M059J (cell line): ENCODE results near the gene SYK. TPM values are rescaled to one million over a fixed set of nuclear protein-coding genes. Genes with fewer than 3 reads are reported as not detected.

Source experiments
- DNase-seq: peaks from one replicate; pipeline ENCODE4 v3.0.0-alpha.2; 2012; ENCODE audit warnings: low read depth
- total RNA-seq: library from RNA; depleted of rRNA; stranded (reverse); fragments of >200 nt; shearing (Covaris generic); gene quantifications from 2 replicates; pipeline ENCODE4 v1.2.3, GENCODE V29; 2014; rRNA removed

The SYK gene
- total RNA-seq, 1 experiment from 2014 or later, result not detected

DNA sequence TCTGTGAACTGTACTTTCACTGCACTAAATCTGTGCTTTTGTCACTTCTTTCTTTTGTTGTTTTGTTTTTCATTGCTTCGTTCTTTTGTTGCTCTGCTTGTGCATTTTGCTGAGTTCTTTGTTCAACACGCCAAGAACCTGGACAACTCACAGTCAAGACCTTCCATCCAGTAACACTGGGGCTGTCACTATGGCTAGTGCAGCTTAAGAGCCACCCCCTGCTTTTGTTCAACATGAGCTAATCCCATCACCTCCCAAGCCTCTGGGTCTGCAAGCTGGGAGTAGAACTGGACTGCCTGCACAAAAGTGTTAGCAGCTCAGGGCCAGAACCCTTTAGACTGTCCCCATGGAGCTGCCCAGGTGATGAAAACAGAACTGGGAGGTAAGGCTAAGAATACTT is 143.7 kb downstream of the SYK start:
- DNase-seq, result no peak

DNA sequence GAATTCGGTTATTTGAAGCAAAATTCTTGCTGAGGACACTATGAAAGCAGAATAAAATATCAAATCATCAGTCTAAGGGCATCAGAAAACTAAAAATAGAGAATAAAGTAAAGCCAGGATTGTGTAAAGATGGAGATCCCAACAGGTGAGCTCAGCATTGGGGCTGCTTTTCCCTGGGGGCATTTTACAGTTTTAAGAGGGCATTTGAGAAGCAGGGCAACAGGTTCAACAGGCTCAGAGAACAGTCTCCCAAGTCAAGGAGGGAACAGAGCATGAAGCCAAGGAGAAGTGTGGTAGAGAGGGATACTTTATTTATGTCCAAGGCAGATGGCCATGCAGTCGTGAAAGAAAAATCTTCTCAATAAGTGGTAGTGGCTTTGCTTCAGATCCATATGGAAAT is 145.4 kb downstream of the SYK start:
- DNase-seq, result no peak

Other genes with a start within 250 kb of the SYK start
- not detected in 2 replicates for gene DIRAS2, start 159.0 kb upstream of the SYK start, total RNA-seq